ENCODE data around the gene MT1B. TPM values are rescaled to one million over a fixed set of nuclear protein-coding genes. Genes with fewer than 3 reads are reported as not detected.

The MT1B gene
- total and polyA plus RNA-seq, 7 donors, result not detected

DNA sequence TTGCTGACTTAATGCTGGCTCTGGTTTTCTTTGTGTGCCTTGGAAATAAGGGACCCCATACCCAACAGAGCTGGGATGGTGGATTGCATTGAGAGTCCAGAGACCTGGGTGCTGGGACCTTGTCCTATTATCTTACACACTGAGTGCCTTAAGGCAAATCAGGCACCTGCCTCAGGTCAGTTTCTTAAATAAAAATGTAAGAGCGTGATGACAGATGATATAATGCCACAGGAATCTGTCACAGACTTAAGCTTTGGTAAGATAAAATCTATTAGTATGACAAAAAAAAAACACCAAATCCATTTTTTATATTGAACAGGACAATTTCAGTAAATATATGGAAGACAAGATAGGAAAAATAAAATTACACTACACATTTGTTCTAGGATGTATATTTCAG lies 11.6 kb upstream of the MT1B start:
- Histone ChIP-seq H3K4me1 (peaks cover 0 to 35% (median 33%) of the 10 kb centered on the region in 4 donors), H3K36me3 (no peaks in the 10 kb centered on the region), H3K27ac (no peak overlapping the region), H3K27me3 (peaks cover 14 to 90% (median 46%) of the 10 kb centered on the region in 3 donors), H3K4me3 (no peak overlapping the region), H3K9me3 (no peaks in the 10 kb centered on the region)
- intact Hi-C loops (cut with DNase I), result loop anchor here (5.0 kb wide), 1 partner anchor 33 kb away; the partner anchor contains the start of gene MT2A
- TF ChIP-seq POLR2A (IDR thresholded peaks at IDR 0.05), result no peak
- TF ChIP-seq, protein P1, sequence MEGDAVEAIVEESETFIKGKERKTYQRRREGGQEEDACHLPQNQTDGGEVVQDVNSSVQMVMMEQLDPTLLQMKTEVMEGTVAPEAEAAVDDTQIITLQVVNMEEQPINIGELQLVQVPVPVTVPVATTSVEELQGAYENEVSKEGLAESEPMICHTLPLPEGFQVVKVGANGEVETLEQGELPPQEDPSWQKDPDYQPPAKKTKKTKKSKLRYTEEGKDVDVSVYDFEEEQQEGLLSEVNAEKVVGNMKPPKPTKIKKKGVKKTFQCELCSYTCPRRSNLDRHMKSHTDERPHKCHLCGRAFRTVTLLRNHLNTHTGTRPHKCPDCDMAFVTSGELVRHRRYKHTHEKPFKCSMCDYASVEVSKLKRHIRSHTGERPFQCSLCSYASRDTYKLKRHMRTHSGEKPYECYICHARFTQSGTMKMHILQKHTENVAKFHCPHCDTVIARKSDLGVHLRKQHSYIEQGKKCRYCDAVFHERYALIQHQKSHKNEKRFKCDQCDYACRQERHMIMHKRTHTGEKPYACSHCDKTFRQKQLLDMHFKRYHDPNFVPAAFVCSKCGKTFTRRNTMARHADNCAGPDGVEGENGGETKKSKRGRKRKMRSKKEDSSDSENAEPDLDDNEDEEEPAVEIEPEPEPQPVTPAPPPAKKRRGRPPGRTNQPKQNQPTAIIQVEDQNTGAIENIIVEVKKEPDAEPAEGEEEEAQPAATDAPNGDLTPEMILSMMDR (IDR thresholded peaks at IDR 0.05), result no peak
- no peak for TF ChIP-seq EP300 (IDR thresholded peaks at IDR 0.05)
- TF ChIP-seq POLR2AphosphoS5 (IDR thresholded peaks at IDR 0.05), result no peak
- WGBS, 2 donors, result 85 to 93% methylated on average over 1 of the region's 1 CpG
- no peak for DNase-seq

DNA sequence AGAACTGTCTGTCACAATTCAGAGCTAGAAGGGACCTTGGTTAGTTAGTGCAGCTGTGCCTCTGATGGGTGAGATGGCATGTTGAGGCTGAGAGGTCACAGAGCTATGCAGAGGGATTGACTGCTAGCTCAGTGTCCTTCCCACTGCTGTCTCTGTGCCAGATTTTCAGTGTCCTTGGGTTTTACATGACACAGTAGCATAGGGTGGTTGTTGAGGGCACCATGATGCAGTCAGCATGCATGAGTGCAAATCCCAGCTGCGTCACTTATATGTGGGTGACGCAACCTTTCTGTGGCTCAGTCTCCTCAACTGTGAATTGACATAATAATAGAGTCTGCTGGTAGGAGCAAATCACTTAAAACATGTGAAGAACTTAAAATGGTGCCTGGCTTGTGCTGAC lies 10.5 kb upstream of the MT1B start:
- no peak for TF ChIP-seq EP300 (IDR thresholded peaks at IDR 0.05)
- peaks cover 8 to 90% (median 35%) of the 10 kb centered on the region in 3 donors for H3K27me3 ChIP-seq
- no peaks in the 10 kb centered on the region for H3K9me3 ChIP-seq
- H3K36me3 ChIP-seq, result no peaks in the 10 kb centered on the region
- DNase-seq, result no peak
- H3K4me3 ChIP-seq, result no peak overlapping the region
- peaks cover 0 to 27% (median 25%) of the 10 kb centered on the region in 4 donors for H3K4me1 ChIP-seq
- 97% methylated on average over 2 of the region's 2 CpGs for WGBS, 2 donors
- no peak overlapping the region for H3K27ac ChIP-seq
- intact Hi-C loops (cut with DNase I), result loop anchor here (5.0 kb wide), 1 partner anchor 34 kb away; the partner anchor contains the start of gene MT2A

DNA sequence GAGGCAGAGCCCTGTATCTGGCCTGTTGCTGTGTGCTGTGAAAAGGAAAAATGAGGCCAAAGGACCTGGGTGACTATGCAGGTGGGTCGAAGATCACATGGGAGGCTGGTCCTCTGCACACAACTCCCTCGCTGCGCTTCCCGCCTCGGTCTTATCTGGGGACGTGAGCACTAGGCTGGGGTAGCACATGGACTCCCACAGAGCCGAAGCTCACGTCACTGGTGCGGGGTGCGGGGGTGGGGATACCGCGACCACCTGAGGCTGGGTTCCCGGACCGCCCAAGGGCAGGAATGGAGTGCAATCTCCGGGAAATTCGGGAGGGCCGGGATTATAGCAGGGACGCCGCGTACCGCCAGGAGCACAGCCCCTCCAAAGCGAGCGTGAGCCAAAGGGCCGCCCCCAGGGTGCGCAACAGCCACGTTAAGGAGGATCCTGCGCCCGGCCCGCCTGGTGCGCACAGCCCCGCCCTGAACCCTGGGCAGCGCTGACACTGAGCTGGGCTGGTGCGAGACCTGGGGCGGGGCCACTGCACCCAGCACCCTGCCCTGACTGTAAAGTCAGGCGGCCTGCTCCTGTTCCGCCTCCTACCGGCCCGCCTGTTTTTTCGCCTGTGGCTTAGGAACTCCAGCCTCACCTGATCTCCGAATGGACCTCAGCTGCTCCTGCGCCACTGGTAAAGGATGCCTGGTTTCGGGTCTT lies 8.5 kb upstream of the MT1B start:
- WGBS, 2 donors, result 2 to 6% methylated on average over 42 of the region's 42 CpGs
- intact Hi-C loops (cut with DNase I), result loop anchor here (5.0 kb wide), 1 partner anchor 36 kb away; the partner anchor contains the start of gene MT2A
- peak; percentile 82 for DNase-seq

DNA sequence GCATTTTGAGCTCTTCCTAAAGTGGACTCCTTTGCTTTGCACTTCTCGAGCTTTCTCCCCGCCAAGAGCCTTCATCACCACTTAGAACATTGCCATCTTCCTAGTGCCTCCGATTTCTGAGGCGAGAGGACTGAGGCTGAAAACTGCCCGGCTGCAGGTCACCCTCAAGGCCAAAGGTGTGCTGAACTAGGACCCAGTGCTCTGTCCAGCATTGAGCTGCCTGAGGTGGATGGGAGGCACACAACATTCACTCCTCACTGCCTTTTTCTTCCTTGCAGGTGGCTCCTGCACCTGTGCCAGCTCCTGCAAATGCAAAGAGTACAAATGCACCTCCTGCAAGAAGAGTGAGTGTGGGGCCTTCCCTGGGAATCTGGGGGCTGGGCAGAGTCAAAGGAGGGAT lies 7.9 kb upstream of the MT1B start:
- Histone ChIP-seq H3K36me3 (no peaks in the 10 kb centered on the region), H3K27me3 (peaks cover 3 to 90% (median 34%) of the 10 kb centered on the region in 3 donors), H3K4me1 (peaks cover 0 to 15% (median 14%) of the 10 kb centered on the region in 4 donors), H3K27ac (no peak overlapping the region), H3K9me3 (no peaks in the 10 kb centered on the region), H3K4me3 (peak overlapping the region in 3 of 4 donors; percentile 30 to 38 (median 34))
- 38 to 39% methylated on average over 5 of the region's 5 CpGs for WGBS, 2 donors
- intact Hi-C loops (cut with DNase I), result loop anchor here (5.0 kb wide), 1 partner anchor 37 kb away; the partner anchor contains the start of gene MT2A
- no peak for DNase-seq
- TF ChIP-seq EP300 (IDR thresholded peaks at IDR 0.05) (no peak), POLR2AphosphoS5 (IDR thresholded peaks at IDR 0.05) (no peak), POLR2A (IDR thresholded peaks at IDR 0.05) (no peak)
- TF ChIP-seq, protein P1 (IDR thresholded peaks at IDR 0.05), result no peak

More for the DNA sequence above, 8.5 kb upstream of the MT1B start:
- peak overlapping the region in 2 of 4 donors; percentile 39 to 52 for H3K27ac ChIP-seq
- peaks cover 0 to 21% (median 20%) of the 10 kb centered on the region in 4 donors for H3K4me1 ChIP-seq
- peaks cover 8 to 90% (median 35%) of the 10 kb centered on the region in 3 donors for H3K27me3 ChIP-seq
- peak overlapping the region; percentile 6 to 38 (median 32) for H3K4me3 ChIP-seq
- no peaks in the 10 kb centered on the region for H3K9me3 ChIP-seq
- TF ChIP-seq POLR2A (IDR thresholded peaks at IDR 0.05) (no peak), POLR2AphosphoS5 (IDR thresholded peaks at IDR 0.05) (peak in 2 of 4 donors; percentile 22 to 48), EP300 (IDR thresholded peaks at IDR 0.05) (peak in 2 of 4 donors; percentile 18 to 64)
- TF ChIP-seq, protein P1 (IDR thresholded peaks at IDR 0.05), result peak in 3 of 4 experiments; percentile 25 to 34 (median 33)
- no peaks in the 10 kb centered on the region for H3K36me3 ChIP-seq

DNA sequence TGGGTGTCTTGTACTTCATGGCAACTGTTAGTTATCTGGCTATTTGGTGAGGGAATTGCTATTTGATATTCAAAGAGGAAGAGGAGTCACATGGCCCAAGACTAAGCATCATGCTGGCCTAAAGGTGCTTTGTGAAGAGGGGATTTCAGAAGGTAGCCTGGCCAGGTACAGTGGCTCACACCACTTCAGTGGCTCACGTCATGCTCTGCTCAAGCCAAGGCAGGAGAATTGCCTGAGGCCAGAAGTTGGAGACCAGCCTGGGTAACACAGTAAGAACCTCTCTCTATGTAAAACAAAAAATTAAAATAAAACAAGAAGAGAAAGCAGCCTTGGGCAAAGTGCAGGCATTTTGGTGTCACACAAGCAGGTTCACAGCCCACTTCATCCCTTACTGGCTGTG lies 6.4 kb upstream of the MT1B start:
- H3K27ac ChIP-seq, result no peak overlapping the region
- H3K27me3 ChIP-seq, result peaks cover 0 to 84% (median 29%) of the 10 kb centered on the region in 3 donors
- intact Hi-C loops (cut with DNase I), result no loop called here
- H3K4me1 ChIP-seq, result peaks cover 0 to 14% (median 12%) of the 10 kb centered on the region in 4 donors
- WGBS, 2 donors, result 91 to 96% methylated on average over 1 of the region's 1 CpG
- no peaks in the 10 kb centered on the region for H3K9me3 ChIP-seq
- TF ChIP-seq EP300 (IDR thresholded peaks at IDR 0.05) (no peak), POLR2AphosphoS5 (IDR thresholded peaks at IDR 0.05) (no peak), POLR2A (IDR thresholded peaks at IDR 0.05) (no peak)
- TF ChIP-seq, protein P1 (IDR thresholded peaks at IDR 0.05), result no peak
- no peaks in the 10 kb centered on the region for H3K36me3 ChIP-seq
- no peak for DNase-seq
- no peak overlapping the region for H3K4me3 ChIP-seq

Measured in sigmoid colon (tissue), 7 donors.